ENCODE results near the gene PPP2R3A.
"Not testable (repeated sequence)": the region's sequence is repeated elsewhere in the genome, so short reads cannot be mapped to it uniquely, and the experiment has no call there.

PPP2R3A gene

GRCh38 chr3:136105044-136105443 is 139.5 kb downstream of the PPP2R3A start:
- FAIRE-seq = no peak

- FAIRE-seq = no peak
Observed at GRCh38 chr3:136106101-136106500, 140.6 kb downstream of the PPP2R3A start.

- no peak for FAIRE-seq
Observed at GRCh38 chr3:136109499-136109898, 144.0 kb downstream of the PPP2R3A start.

GRCh38 chr3:136110481-136110880 is 145.0 kb downstream of the PPP2R3A start:
- FAIRE-seq = no peak

- no peak for FAIRE-seq
Observed at GRCh38 chr3:136114421-136114820, 148.9 kb downstream of the PPP2R3A start.

GRCh38 chr3:136119332-136119731 is 153.8 kb downstream of the PPP2R3A start:
- FAIRE-seq = not testable (repeated sequence)

GRCh38 chr3:136119783-136120182 is 154.3 kb downstream of the PPP2R3A start:
- not testable (repeated sequence) for FAIRE-seq

- FAIRE-seq = no peak
Observed at GRCh38 chr3:136120373-136121348, 155.1 kb downstream of the PPP2R3A start.

- no peak for FAIRE-seq
Observed at GRCh38 chr3:136122006-136122405, 156.5 kb downstream of the PPP2R3A start.

- FAIRE-seq = not testable (repeated sequence)
Observed at GRCh38 chr3:136131647-136132046, 166.1 kb downstream of the PPP2R3A start.

- no peak for FAIRE-seq
Observed at GRCh38 chr3:136134091-136134490, 168.6 kb downstream of the PPP2R3A start.

GRCh38 chr3:136135039-136135802 is 169.7 kb downstream of the PPP2R3A start:
- no peak for FAIRE-seq

GRCh38 chr3:136136454-136136853 is 170.9 kb downstream of the PPP2R3A start:
- FAIRE-seq = no peak

- FAIRE-seq = no peak
Observed at GRCh38 chr3:136141291-136141785, 175.8 kb downstream of the PPP2R3A start.

GRCh38 chr3:136141891-136142290 is 176.4 kb downstream of the PPP2R3A start:
- no peak for FAIRE-seq

- no peak for FAIRE-seq
Observed at GRCh38 chr3:136142592-136142991, 177.1 kb downstream of the PPP2R3A start.

- FAIRE-seq = not testable (repeated sequence)
Observed at GRCh38 chr3:136144397-136144796, 178.9 kb downstream of the PPP2R3A start.

- FAIRE-seq = no peak
Observed at GRCh38 chr3:136146981-136147729, 181.6 kb downstream of the PPP2R3A start.

- FAIRE-seq = no peak
Observed at GRCh38 chr3:136149667-136150066, 184.1 kb downstream of the PPP2R3A start.

- FAIRE-seq = no peak
Observed at GRCh38 chr3:136151219-136151618, 185.7 kb downstream of the PPP2R3A start.

GRCh38 chr3:136152176-136152843 is 186.8 kb downstream of the PPP2R3A start:
- FAIRE-seq = no peak

GRCh38 chr3:136152963-136153362 is 187.4 kb downstream of the PPP2R3A start:
- FAIRE-seq = no peak

All from colon (tissue), 2 donors.